GM12872 (cell line): ENCODE measurements around the gene APMAP.

Experiments used
- CTCF ChIP-seq: IDR thresholded peaks from 3 replicates; pipeline ENCODE4 v1.5.1; 2011; ENCODE audit warnings: low read depth, mild to moderate bottlenecking, low read length, moderate library complexity; ENCODE audit not compliant: insufficient read depth

APMAP gene

GRCh38 chr20:24951536-24952083 lies 40.9 kb downstream of the APMAP start:
- no peak for TF ChIP-seq CTCF

GRCh38 chr20:24950836-24951525 lies 41.6 kb downstream of the APMAP start:
- TF ChIP-seq CTCF, result no peak

GRCh38 chr20:24950128-24950835 lies 42.3 kb downstream of the APMAP start:
- TF ChIP-seq CTCF, result no peak

GRCh38 chr20:24949756-24950127 lies 42.8 kb downstream of the APMAP start:
- TF ChIP-seq CTCF, result no peak

- no peak for TF ChIP-seq CTCF
Measured at GRCh38 chr20:24948939-24949679, 43.4 kb downstream of the APMAP start, which contains the start of gene CST7. CST7 (plus strand) TSS chr20:24949269; CDS start chr20:24949506, 237 bp downstream.

GRCh38 chr20:24943731-24944130 lies 48.8 kb downstream of the APMAP start:
- no peak for TF ChIP-seq CTCF

GRCh38 chr20:24943196-24943595 lies 49.4 kb downstream of the APMAP start:
- no peak for TF ChIP-seq CTCF
